Stimulated activated CD8-positive, alpha-beta memory T cell treated with anti-CD3 and anti-CD28 coated beads, Interleukin-7, amount 100 ng/mL, for 24 hours (primary cell): Measurements from ENCODE around the gene GTF3C5.
"Not testable (repeated sequence)": the region's sequence is repeated elsewhere in the genome, so short reads cannot be mapped to it uniquely, and the experiment has no call there.

Experiments used
- DNase-seq: peaks from one replicate; pipeline ENCODE4 v3.0.0-alpha.2; 2020; ENCODE audit warnings: low read depth

Gene GTF3C5

GRCh38 chr9:133094351-133094750, 63.6 kb downstream of the GTF3C5 start:
- not testable (repeated sequence) for DNase-seq

- no peak for DNase-seq
These were observed 64.1 kb downstream of the GTF3C5 start for GRCh38 chr9:133094842-133095393.

- no peak for DNase-seq
These were observed 67.4 kb downstream of the GTF3C5 start for GRCh38 chr9:133098104-133098754.

- DNase-seq: no peak
These were observed 68.1 kb downstream of the GTF3C5 start for GRCh38 chr9:133098871-133099270.

- DNase-seq: no peak
These were observed 69.1 kb downstream of the GTF3C5 start for GRCh38 chr9:133099726-133100505.

- DNase-seq: no peak
These were observed 69.9 kb downstream of the GTF3C5 start for GRCh38 chr9:133100506-133101355.

- DNase-seq: no peak
These were observed 70.8 kb downstream of the GTF3C5 start for GRCh38 chr9:133101356-133102189.

GRCh38 chr9:133102190-133103021, 71.6 kb downstream of the GTF3C5 start:
- DNase-seq: no peak

- DNase-seq: no peak
These were observed 72.6 kb downstream of the GTF3C5 start for GRCh38 chr9:133103183-133103986.

GRCh38 chr9:133103987-133104505, 73.2 kb downstream of the GTF3C5 start:
- no peak for DNase-seq

- no peak for DNase-seq
These were observed 74.1 kb downstream of the GTF3C5 start for GRCh38 chr9:133104718-133105460.

- no peak for DNase-seq
These were observed 74.6 kb downstream of the GTF3C5 start for GRCh38 chr9:133105461-133105770.

- DNase-seq: no peak
These were observed 75.9 kb downstream of the GTF3C5 start for GRCh38 chr9:133106511-133107244.

GRCh38 chr9:133107245-133107722, 76.5 kb downstream of the GTF3C5 start:
- DNase-seq: no peak
